OCI-LY3 (cell line): Measurements from ENCODE around the gene RAP1GAP2.

Experiments
- H2AFZ ChIP-seq: fragments of 200-600, 300-600 bp; shearing (Covaris generic); 2 replicates; pipeline ENCODE4 v1.6.0; 2014; ENCODE audit warnings: antibody characterized with exemption, low read depth, low read length
- H3K27ac ChIP-seq: fragments of 200-600, 300-600 bp; sonication (generic); 2 replicates; pipeline ENCODE4 v1.5.1; 2014; ENCODE audit warnings: mild to moderate bottlenecking, low read length, moderate library complexity, mixed read lengths
- H3K27me3 ChIP-seq: fragments of 200-600, 300-600 bp; sonication (generic); 2 replicates; pipeline ENCODE4 v1.6.1; 2014; ENCODE audit warnings: low read depth, low read length, mixed read lengths
- H3K36me3 ChIP-seq: fragments of 200-600, 300-600 bp; sonication (generic); replicated peaks from 2 replicates; pipeline ENCODE3; 2014; ENCODE audit warnings: low read depth, low read length, mixed read lengths
- H3K4me1 ChIP-seq: fragments of 300-600, 200-600 bp; sonication (generic); 2 replicates; pipeline ENCODE4 v1.6.1; 2014; ENCODE audit warnings: low read length, mixed read lengths
- H3K4me2 ChIP-seq: fragments of 200-600, 300-600 bp; sonication (generic); 2 replicates; pipeline ENCODE4 v1.6.1; 2014; ENCODE audit warnings: low read length, mixed read lengths
- H3K4me3 ChIP-seq: fragments of 300-600, 200-600 bp; sonication (generic); 2 replicates; pipeline ENCODE4 v1.5.1; 2014; ENCODE audit warnings: antibody characterized with exemption, mild to moderate bottlenecking, low read length, moderate library complexity
- H3K79me2 ChIP-seq: fragments of 300-600, 200-600 bp; shearing (Covaris generic); 2 replicates; pipeline ENCODE4 v1.6.1; 2014; ENCODE audit warnings: mild to moderate bottlenecking, low read length, mixed read lengths
- H3K9ac ChIP-seq: fragments of 300-600, 200-600 bp; shearing (Covaris generic); 2 replicates; pipeline ENCODE4 v1.6.0; 2014; ENCODE audit warnings: mild to moderate bottlenecking, low read length, moderate library complexity
- H3K9me3 ChIP-seq: fragments of 200-600, 300-600 bp; shearing (Covaris generic); 2 replicates; pipeline ENCODE4 v1.6.1; 2014; ENCODE audit warnings: low read length, mixed read lengths; ENCODE audit not compliant: insufficient read depth
- H4K20me1 ChIP-seq: fragments of 200-600, 300-600 bp; sonication (generic); 2 replicates; pipeline ENCODE4 v1.6.1; 2016; ENCODE audit warnings: low read length, mixed read lengths; ENCODE audit not compliant: insufficient read depth
- EZH2phosphoT487 ChIP-seq: fragments of 200-600 bp; shearing (Covaris generic); IDR thresholded peaks from 2 replicates; pipeline ENCODE4 v1.6.1; 2018; ENCODE audit warnings: antibody characterized with exemption, mixed run types, low read depth
- TF ChIP-seq, protein P1 (sequence below): fragments of 200-600, 300-600 bp; sonication (generic); IDR thresholded peaks from 2 replicates; pipeline ENCODE4 v1.5.1; 2014; ENCODE audit warnings: antibody characterized with exemption, low read length, low read depth

RAP1GAP2 gene

DNA sequence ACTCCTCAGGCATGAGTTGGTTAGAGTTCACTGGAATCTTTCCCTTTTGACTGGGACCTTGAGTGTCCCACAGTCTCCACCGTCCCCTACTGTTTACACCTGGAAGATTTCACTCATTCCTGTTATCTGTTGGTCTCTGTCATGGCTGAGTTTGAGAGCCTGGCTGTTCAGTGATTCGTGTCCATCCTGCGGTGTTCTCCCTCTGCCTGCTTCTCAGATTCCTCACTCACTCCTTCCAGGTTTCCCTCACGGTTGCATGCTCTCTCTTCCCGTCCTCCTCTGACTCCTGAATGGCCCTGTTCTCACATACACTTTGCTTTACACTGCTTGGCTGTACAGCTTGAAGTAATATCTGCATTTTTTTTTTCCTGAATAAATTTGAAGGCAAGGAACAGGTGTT lies 242.7 kb downstream of the RAP1GAP2 start:
- Histone ChIP-seq H3K27ac (no peak overlapping the region), H3K9me3 (no peaks in the 10 kb centered on the region), H3K27me3 (peaks cover 6% of the 10 kb centered on the region), H3K4me3 (no peak overlapping the region), H3K36me3 (no peaks in the 10 kb centered on the region), H2AFZ (no peak overlapping the region), H3K4me2 (no peak overlapping the region), H3K79me2 (no peaks in the 10 kb centered on the region), H3K9ac (no peak overlapping the region), H3K4me1 (peaks cover 4% of the 10 kb centered on the region; the same call in 1 of the 2 replicates), H4K20me1 (no peaks in the 10 kb centered on the region)
- TF ChIP-seq, protein P1, sequence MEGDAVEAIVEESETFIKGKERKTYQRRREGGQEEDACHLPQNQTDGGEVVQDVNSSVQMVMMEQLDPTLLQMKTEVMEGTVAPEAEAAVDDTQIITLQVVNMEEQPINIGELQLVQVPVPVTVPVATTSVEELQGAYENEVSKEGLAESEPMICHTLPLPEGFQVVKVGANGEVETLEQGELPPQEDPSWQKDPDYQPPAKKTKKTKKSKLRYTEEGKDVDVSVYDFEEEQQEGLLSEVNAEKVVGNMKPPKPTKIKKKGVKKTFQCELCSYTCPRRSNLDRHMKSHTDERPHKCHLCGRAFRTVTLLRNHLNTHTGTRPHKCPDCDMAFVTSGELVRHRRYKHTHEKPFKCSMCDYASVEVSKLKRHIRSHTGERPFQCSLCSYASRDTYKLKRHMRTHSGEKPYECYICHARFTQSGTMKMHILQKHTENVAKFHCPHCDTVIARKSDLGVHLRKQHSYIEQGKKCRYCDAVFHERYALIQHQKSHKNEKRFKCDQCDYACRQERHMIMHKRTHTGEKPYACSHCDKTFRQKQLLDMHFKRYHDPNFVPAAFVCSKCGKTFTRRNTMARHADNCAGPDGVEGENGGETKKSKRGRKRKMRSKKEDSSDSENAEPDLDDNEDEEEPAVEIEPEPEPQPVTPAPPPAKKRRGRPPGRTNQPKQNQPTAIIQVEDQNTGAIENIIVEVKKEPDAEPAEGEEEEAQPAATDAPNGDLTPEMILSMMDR, result no peak
- no peak for TF ChIP-seq EZH2phosphoT487

DNA sequence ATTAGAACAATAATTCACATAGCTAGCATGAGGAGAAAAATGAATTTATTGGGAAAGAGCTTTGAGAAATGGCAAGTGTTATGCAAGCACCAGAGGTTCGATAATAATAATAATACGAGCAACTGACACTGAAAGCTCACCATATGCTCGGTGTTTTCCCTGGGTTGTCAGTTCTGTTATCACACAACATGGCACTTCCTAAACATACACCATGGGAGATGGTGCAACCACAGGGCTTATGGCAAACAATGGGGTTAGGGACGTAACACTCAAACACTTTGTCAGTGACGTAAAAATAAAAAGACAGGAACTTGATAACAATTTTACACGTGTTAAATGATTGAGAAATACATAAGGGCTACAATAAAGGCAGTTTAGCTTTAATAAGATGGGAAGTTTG lies 243.5 kb downstream of the RAP1GAP2 start:
- H4K20me1 ChIP-seq, result no peaks in the 10 kb centered on the region
- no peaks in the 10 kb centered on the region for H3K36me3 ChIP-seq
- TF ChIP-seq, protein P1, result no peak
- H3K79me2 ChIP-seq, result no peaks in the 10 kb centered on the region
- no peak overlapping the region for H3K9ac ChIP-seq
- 0 out of 2 replicates have a peak overlapping the region, but pooled peaks have one; percentile 20 for H3K4me2 ChIP-seq
- H3K27ac ChIP-seq, result no peak overlapping the region
- H3K9me3 ChIP-seq, result no peaks in the 10 kb centered on the region
- no peak overlapping the region for H3K4me3 ChIP-seq
- H3K4me1 ChIP-seq, result peaks cover 4% of the 10 kb centered on the region; the same call in 1 of the 2 replicates
- H2AFZ ChIP-seq, result no peak overlapping the region
- peaks cover 6% of the 10 kb centered on the region for H3K27me3 ChIP-seq

DNA sequence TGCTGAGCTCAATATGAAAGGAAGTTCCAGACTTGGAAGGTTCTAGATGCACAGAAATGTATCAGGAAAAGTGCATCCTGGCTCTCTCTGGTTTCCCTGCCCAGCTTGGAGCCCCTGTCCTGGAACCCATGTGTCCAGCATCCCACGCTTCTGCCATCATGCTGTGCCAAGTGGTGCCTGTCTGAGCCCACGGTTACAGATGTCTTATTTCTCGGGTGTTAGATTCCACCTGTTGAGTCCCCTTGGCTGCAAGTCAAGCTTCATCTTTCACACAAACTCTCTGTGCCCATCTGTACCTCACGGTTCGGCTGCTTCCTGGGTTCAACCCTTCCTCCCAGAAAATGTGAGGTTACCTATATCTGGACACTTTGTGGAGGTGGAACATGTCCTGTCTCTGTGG lies 244.6 kb downstream of the RAP1GAP2 start:
- Histone ChIP-seq H3K27ac (no peak overlapping the region), H2AFZ (no peak overlapping the region), H3K9me3 (no peaks in the 10 kb centered on the region), H3K9ac (no peak overlapping the region), H3K4me1 (peaks cover 4% of the 10 kb centered on the region; the same call in 1 of the 2 replicates), H3K27me3 (peaks cover 5% of the 10 kb centered on the region), H4K20me1 (no peaks in the 10 kb centered on the region), H3K4me3 (no peak overlapping the region), H3K36me3 (no peaks in the 10 kb centered on the region), H3K4me2 (no peak overlapping the region), H3K79me2 (no peaks in the 10 kb centered on the region)
- no peak for TF ChIP-seq EZH2phosphoT487
- TF ChIP-seq, protein P1, result no peak

DNA sequence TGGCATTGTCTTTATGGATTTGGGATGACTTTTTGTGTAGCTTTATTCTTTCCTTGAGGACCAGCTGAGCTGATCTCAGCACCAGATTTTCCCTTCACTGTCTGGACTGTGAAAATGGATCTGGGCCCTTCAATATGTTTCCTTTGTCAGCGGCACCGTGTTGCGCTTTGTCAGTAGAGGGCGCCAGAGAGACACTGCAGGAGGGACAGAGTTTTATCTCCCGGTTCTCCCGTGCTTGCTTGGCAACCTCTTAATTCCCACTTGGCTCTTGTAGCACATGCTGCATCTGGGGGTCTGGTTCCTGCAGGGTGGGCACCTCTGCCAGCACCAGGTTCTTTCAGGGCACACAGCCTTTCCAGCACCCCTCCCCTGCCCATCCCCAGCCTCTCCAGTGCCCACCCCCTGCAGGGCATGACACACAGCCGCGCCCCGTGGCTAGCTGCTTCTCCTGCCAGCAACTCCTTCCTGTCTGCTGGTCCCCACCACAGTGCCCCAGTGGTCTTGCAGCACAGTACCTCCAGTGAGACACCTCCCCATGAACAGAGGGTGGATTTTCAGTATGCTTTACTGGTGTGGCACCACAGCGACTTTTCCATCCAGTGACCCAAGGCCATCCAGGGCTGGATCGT lies 247.6 kb downstream of the RAP1GAP2 start:
- H3K4me3 ChIP-seq, result no peak overlapping the region
- no peaks in the 10 kb centered on the region for H4K20me1 ChIP-seq
- H3K27me3 ChIP-seq, result no peaks in the 10 kb centered on the region
- no peak overlapping the region for H3K27ac ChIP-seq
- peaks cover 8% of the 10 kb centered on the region for H3K4me1 ChIP-seq
- H3K9me3 ChIP-seq, result no peaks in the 10 kb centered on the region
- H3K9ac ChIP-seq, result no peak overlapping the region
- no peaks in the 10 kb centered on the region for H3K36me3 ChIP-seq
- TF ChIP-seq, protein P1, result peak; percentile 29
- no peak for TF ChIP-seq EZH2phosphoT487
- no peak overlapping the region for H3K4me2 ChIP-seq
- H2AFZ ChIP-seq, result no peak overlapping the region
- no peaks in the 10 kb centered on the region for H3K79me2 ChIP-seq
